GM12864 (cell line): ENCODE measurements around the gene VDAC1.

Source experiments
- DNase-seq: peaks from one replicate; pipeline ENCODE4 v3.0.0-alpha.2; 2011; ENCODE audit warnings: low read depth
- H3K4me3 ChIP-seq: 2 replicates; pipeline ENCODE4 v1.5.1; 2011; ENCODE audit warnings: mild to moderate bottlenecking, low read depth, low read length, control low read depth
- TF ChIP-seq, protein P1 (sequence below): IDR thresholded peaks from 2 replicates; pipeline ENCODE4 v1.5.1; 2011; ENCODE audit warnings: low read depth, mild to moderate bottlenecking, moderate library complexity, low read length, control low read depth, inconsistent platforms; ENCODE audit errors: missing control alignments

Gene VDAC1

DNA sequence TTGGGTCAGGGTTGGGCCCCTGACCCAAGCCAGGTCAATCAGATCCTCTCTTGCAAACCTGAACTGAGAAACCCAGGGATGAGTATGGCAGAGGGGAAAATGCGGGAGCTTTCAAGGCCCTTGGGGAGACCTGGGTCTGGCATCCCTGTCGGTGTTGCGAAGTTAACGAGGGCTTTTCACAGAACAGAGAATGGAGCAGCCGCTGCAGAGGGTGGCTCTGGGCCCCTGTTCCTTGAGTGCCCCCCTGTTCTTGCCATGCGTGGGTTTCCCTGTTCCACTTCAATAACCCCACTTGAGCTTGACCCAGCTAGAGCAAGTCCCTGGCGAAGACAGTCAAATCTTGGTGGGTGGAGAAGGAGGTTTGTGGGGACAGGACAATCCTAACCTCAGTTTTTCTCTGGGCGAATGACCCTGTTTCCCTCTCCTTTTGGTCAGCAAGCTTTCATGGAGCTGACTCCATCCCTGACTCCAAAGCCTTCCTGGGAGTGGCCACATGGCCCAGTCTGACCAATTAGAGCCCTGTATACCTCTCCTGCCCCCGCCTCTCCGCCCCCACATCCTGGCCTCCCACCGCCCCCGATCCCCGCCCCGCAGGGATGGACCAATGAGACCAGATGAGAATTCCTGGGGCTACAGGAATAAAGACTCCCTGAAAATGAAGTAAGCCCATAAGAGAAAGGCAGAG is 2.9 kb upstream of the VDAC1 start:
- TF ChIP-seq, protein P1, sequence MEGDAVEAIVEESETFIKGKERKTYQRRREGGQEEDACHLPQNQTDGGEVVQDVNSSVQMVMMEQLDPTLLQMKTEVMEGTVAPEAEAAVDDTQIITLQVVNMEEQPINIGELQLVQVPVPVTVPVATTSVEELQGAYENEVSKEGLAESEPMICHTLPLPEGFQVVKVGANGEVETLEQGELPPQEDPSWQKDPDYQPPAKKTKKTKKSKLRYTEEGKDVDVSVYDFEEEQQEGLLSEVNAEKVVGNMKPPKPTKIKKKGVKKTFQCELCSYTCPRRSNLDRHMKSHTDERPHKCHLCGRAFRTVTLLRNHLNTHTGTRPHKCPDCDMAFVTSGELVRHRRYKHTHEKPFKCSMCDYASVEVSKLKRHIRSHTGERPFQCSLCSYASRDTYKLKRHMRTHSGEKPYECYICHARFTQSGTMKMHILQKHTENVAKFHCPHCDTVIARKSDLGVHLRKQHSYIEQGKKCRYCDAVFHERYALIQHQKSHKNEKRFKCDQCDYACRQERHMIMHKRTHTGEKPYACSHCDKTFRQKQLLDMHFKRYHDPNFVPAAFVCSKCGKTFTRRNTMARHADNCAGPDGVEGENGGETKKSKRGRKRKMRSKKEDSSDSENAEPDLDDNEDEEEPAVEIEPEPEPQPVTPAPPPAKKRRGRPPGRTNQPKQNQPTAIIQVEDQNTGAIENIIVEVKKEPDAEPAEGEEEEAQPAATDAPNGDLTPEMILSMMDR = no peak
- DNase-seq = no peak
- H3K4me3 ChIP-seq = no peak overlapping the region

DNA sequence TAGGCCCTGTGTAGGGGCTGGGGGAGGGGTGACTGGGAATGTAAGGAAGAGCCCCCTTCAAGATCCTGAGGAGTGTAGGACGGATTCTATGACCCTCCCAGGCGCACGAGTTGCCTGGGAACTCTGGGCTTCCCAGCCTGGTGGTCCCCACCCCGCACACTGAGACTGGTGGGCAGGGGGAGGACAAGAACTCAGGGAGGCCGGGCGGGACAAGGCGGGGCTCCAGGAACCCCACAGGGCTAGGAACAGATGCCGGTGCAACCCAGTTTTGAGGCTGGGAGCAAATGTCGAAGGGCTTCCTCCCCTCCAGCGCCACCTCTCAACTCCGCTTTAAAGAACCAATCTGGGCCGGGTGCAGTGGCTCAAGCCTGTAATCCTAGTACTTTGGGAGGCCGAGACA is 1.3 kb upstream of the VDAC1 start:
- DNase-seq = no peak
- H3K4me3 ChIP-seq = no peak overlapping the region
- TF ChIP-seq, protein P1 = no peak

DNA sequence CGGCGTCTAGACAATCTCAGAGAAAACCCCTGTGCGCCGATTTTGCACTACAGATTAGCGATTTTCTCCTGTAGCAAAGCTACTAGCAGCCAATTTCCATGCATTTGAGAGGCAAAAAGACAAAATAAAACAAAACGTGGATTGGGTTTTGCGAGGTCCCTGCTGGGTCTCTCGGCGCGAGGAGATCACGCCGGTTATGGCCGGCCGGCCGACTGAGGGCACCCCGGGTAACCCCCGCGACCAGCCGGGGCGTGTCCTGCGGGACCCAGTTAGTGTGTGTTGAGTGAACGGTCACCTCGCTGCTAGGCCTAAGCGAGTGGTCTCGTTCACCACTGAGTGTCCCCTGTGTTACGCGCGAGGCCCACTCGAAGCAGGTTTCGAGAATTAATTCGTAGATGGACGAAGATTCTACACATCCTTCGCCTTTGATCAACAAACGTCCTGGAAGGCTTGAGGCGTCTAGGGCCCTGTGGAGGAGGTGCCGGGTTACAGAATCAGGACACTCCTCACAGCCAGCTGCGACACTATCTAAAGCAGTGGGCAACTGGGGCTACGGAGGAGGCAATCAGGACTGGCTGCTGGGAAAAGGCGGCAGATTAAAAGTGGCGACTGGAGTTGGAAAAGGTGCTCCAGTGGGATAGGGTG is 764 bp upstream of the VDAC1 start:
- DNase-seq = no peak
- TF ChIP-seq, protein P1 = no peak
- H3K4me3 ChIP-seq = peak overlapping the region; percentile 82

DNA sequence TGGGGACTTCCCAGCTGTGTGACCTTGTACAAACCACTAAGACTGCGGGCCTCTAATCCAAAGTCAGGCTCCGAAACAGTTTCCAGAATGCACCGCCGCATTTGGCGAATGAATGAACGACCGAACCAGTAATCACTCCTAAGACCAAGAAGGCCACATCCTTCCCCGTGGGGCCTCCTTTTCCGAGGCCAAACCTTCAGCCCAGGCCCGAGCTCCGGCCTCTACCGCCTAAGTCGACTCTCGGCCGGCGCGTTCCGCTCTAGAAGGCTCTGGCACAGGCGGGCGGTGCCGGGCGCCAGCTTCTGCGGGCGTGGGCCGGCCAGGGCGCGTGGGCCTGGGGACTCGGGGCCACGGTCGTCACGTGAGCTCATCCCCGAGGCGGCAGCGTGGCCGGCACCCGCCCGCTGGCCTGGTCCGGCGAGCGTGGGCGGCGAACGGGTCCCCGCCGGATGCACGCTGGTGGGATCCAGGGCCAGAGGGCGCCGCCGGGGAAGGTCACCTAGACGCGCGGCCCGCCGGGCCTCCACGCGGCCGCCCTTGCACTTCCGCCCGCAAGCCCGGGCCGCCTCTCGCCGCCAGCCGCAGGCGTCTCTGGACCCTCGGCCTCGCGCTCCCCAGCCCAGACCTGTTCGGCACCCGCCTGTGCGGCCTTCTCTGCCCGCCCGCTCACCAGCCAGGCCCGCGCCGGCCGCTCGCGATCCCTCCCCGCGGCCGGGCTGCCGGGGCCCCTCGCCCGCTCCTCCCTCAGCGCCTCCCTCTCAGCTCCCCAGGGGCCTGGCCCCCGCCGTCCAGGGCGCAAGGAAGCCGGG is 754 bp downstream of the VDAC1 start:
- peak overlapping the region; percentile 82 for H3K4me3 ChIP-seq
- TF ChIP-seq, protein P1 = no peak
- DNase-seq = peak; percentile 13

DNA sequence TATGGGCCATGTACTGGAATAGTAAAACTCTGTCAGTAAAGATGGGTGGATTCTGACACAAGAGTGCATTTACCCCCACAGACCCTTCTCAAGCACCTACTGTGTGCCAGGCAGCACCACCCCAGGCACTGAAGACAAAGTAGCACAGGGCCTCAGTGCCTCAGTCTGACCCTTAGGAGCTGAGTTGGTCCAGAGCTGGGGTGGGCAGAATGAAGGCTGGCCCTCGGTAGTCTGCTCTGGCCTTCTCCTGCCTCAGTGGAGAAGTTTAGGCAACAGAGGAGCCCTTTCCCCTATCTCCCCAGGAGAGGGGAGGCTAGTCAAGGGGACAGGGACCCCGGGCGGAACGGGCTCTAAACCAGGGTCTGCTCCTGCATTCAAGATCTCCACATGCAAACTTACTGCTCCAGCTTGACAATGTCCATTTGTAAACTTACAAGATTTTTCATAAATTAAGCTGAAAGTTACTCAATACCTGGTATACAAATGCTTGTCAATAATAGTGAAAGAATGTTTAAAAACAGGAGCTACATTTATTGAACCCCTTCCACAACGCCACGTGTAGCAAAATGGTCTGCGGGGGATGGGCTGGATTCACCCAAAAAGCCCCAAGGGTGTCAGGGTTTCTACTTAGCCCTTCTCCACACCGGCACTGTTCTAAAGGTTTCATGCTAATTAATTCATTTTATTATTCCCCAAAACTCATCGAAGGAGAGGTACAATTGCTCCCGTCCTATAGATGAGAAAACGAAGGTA is 1.5 kb downstream of the VDAC1 start:
- H3K4me3 ChIP-seq = peak overlapping the region; percentile 82
- no peak for DNase-seq
- TF ChIP-seq, protein P1 = no peak

DNA sequence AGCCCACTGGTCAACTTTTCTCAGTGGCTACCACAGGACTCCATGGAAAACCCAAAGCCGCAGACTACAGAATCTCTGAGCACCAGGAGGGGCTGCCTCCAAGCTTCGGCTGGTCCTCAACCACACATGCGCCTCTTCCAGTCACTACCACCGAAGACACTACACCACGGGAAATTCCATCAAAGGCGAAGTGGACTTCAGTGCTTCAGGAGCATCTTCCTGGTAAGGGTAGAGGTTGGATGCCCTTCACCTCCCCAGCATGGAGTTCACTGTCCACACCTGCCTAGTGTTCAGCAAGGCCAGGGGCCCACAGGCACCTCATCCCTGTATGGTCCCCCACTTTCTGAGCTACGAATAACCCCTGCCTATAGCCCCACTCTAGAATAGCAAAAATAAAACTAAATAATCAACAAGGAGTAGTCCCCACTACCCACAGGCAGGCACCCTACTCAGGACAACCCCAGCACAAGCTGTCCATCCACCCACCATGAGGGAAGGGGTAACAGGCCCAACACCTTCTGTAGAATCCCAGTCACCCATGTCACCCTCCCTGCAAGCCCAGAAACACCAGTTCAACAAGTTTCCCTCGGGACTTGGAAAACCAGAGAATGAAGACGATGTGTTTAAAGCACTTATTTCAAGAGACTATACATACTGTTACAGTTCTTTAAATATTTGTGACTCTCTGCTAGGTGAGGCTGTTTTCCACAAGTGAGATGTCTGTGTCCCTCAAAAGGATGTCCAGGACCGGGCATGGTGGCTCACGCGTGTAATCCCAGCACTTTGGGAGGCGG is 2.6 kb downstream of the VDAC1 start:
- peak overlapping the region; percentile 82 for H3K4me3 ChIP-seq
- DNase-seq = no peak
- TF ChIP-seq, protein P1 = no peak
